ENCODE results near the gene PARN.

- TF ChIP-seq ZNF645 (tag by site-specific recombination; IDR thresholded peaks at IDR 0.05), result no peak
- no peak for TF ChIP-seq CTCF (tag by site-specific recombination; IDR thresholded peaks at IDR 0.05)
- no peak for TF ChIP-seq ZNF433 (tag by site-specific recombination; IDR thresholded peaks at IDR 0.05; ENCODE audit: low read depth)
- no peak for TF ChIP-seq ZNF221 (tag by site-specific recombination; IDR thresholded peaks at IDR 0.05; ENCODE audit: borderline replicate concordance)
- TF ChIP-seq PRDM1 (tag by site-specific recombination; IDR thresholded peaks at IDR 0.05), result no peak
- TF ChIP-seq, protein P1, sequence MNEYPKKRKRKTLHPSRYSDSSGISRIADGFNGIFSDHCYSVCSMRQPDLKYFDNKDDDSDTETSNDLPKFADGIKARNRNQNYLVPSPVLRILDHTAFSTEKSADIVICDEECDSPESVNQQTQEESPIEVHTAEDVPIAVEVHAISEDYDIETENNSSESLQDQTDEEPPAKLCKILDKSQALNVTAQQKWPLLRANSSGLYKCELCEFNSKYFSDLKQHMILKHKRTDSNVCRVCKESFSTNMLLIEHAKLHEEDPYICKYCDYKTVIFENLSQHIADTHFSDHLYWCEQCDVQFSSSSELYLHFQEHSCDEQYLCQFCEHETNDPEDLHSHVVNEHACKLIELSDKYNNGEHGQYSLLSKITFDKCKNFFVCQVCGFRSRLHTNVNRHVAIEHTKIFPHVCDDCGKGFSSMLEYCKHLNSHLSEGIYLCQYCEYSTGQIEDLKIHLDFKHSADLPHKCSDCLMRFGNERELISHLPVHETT (tag by site-specific recombination; IDR thresholded peaks at IDR 0.05), result no peak
- no peak for TF ChIP-seq ZNF48 (tag by site-specific recombination; IDR thresholded peaks at IDR 0.05)
- no peak for TF ChIP-seq ZNF274 (IDR thresholded peaks at IDR 0.05; ENCODE audit: low read length)
- TF ChIP-seq ZNF274 (tag by site-specific recombination; IDR thresholded peaks at IDR 0.05; ENCODE audit: borderline replicate concordance), result no peak
- TF ChIP-seq KLF17 (tag by site-specific recombination; IDR thresholded peaks at IDR 0.05), result no peak
- TF ChIP-seq ZNF311 (tag by site-specific recombination; IDR thresholded peaks at IDR 0.05; ENCODE audit: borderline replicate concordance), result no peak
- no peak for TF ChIP-seq MYNN (tag by site-specific recombination; IDR thresholded peaks at IDR 0.05; ENCODE audit: borderline replicate concordance)
- TF ChIP-seq, protein P2, sequence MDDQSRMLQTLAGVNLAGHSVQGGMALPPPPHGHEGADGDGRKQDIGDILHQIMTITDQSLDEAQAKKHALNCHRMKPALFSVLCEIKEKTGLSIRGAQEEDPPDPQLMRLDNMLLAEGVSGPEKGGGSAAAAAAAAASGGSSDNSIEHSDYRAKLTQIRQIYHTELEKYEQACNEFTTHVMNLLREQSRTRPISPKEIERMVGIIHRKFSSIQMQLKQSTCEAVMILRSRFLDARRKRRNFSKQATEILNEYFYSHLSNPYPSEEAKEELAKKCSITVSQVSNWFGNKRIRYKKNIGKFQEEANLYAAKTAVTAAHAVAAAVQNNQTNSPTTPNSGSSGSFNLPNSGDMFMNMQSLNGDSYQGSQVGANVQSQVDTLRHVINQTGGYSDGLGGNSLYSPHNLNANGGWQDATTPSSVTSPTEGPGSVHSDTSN (CRISPR knock-in tag; IDR thresholded peaks at IDR 0.05), result no peak
Measured at GRCh38 chr16:14485811-14486519, 144.1 kb downstream of the PARN start.

All from HEK293 (cell line).